Endothelial cell of umbilical vein (primary cell): ENCODE data around the gene CD84. TPM values are rescaled to one million over a fixed set of nuclear protein-coding genes. Genes with fewer than 3 reads are reported as not detected.

Experiments used
- BruUV-seq: library from RNA; stranded (reverse); fragments of 400-500 nt; replicated peaks from 2 replicates; lab custom pipeline; 2021; lab: Mats Ljungman, UMichigan
- CTCF ChIA-PET: fragments of 300-600, 350-600 bp; sonication (Branson Sonifier 250); formaldehyde crosslinking; loops from one replicate; lab custom pipeline; 2021; ENCODE audit warnings: antibody characterized with exemption, inconsistent platforms; lab: Charles Lee
- POLR2A ChIA-PET: fragments of 300-600, 350-600 bp; sonication (Branson Sonifier 250); formaldehyde crosslinking; loops from one replicate; lab custom pipeline; 2021; ENCODE audit warnings: antibody characterized with exemption, inconsistent platforms; lab: Charles Lee
- DNase-seq: peaks from one replicate; pipeline ENCODE4 v3.0.0-alpha.2; 2011; ENCODE audit warnings: low read depth, low spot score
- FAIRE-seq: peaks from 2 replicates; lab custom pipeline; 2011; peaks lifted over from hg19 to GRCh38; lab: Jason Lieb, UNC
- H2AFZ ChIP-seq: 2 replicates; pipeline ENCODE4 v1.6.0; 2012; ENCODE audit warnings: low read depth, low read length, control low read depth, inconsistent platforms
- H3K27ac ChIP-seq: 2 replicates; pipeline ENCODE4 v1.5.1; 2011; ENCODE audit warnings: low read depth, mild to moderate bottlenecking, control low read depth, low read length, moderate library complexity; ENCODE audit not compliant: insufficient read depth
- H3K27me3 ChIP-seq, 2 experiments: 2 replicates each; pipeline versions ENCODE4 v1.6.0 to v1.6.1; 2011; ENCODE audit warnings: low read length in 2 of 2, mixed read lengths in 1 of 2; ENCODE audit not compliant: control insufficient read depth in 2 of 2, insufficient read depth in 2 of 2
- H3K36me3 ChIP-seq, 2 experiments: 2 replicates in 1 of 2; 3 replicates in 1 of 2; pipeline ENCODE4 v1.5.1; 2011; ENCODE audit warnings: low read length in 2 of 2, mild to moderate bottlenecking in 1 of 2, moderate library complexity in 1 of 2; ENCODE audit not compliant: control insufficient read depth in 2 of 2, insufficient read depth in 2 of 2; ENCODE audit errors: extremely low read depth in 1 of 2
- H3K4me1 ChIP-seq: 3 replicates; pipeline ENCODE4 v1.5.1; 2011; ENCODE audit warnings: mild to moderate bottlenecking, low read length; ENCODE audit not compliant: control insufficient read depth, insufficient read depth; ENCODE audit errors: extremely low read depth
- H3K4me2 ChIP-seq: 2 replicates; pipeline ENCODE4 v1.6.1; 2011; ENCODE audit warnings: low read length, control low read depth, mixed read lengths; ENCODE audit not compliant: insufficient read depth
- H3K4me3 ChIP-seq, 3 experiments: fragments of 200-600 bp in 1 of 3; sonication (generic), shearing (Covaris generic) in 1 of 3; replicated peaks in 1 of 3; 2 replicates each; pipeline ENCODE4 v1.5.1; 2011 to 2016; ENCODE audit warnings: control low read depth in 3 of 3, low read length in 3 of 3, mild to moderate bottlenecking in 2 of 3, inconsistent platforms in 1 of 3, low read depth in 1 of 3, moderate library complexity in 1 of 3; ENCODE audit not compliant: insufficient read depth in 1 of 3
- H3K79me2 ChIP-seq: 2 replicates; pipeline ENCODE4 v1.6.0; 2012; ENCODE audit warnings: low read length, inconsistent platforms; ENCODE audit not compliant: control insufficient read depth, insufficient read depth
- H3K9ac ChIP-seq: replicated peaks from 2 replicates; pipeline ENCODE3; 2011; ENCODE audit warnings: low read length, control low read depth; ENCODE audit not compliant: insufficient read depth; ENCODE audit errors: extremely low read depth
- H3K9me1 ChIP-seq: replicated peaks from 3 replicates; pipeline ENCODE4 v1.6.0; 2011; ENCODE audit warnings: mild to moderate bottlenecking, low read length; ENCODE audit not compliant: control insufficient read depth, insufficient read depth; ENCODE audit errors: extremely low read depth
- H3K9me3 ChIP-seq: replicated peaks from 2 replicates; pipeline ENCODE4 v1.5.1; 2012; ENCODE audit warnings: low read length, inconsistent platforms; ENCODE audit not compliant: control insufficient read depth, insufficient read depth
- H4K20me1 ChIP-seq: replicated peaks from 2 replicates; pipeline ENCODE3; 2011; ENCODE audit warnings: mild to moderate bottlenecking, low read length; ENCODE audit not compliant: control insufficient read depth, insufficient read depth; ENCODE audit errors: extremely low read depth
- CTCF ChIP-seq, 2 donors: IDR thresholded peaks; 1 replicate in 1 of 2; 2 replicates in 1 of 2; pipeline ENCODE4 v1.5.1; 2011; ENCODE audit warnings: low read length in 2 of 2, mild to moderate bottlenecking in 2 of 2, moderate library complexity in 2 of 2, control low read depth in 1 of 2, inconsistent platforms in 1 of 2, low read depth in 1 of 2; ENCODE audit not compliant: insufficient read depth in 1 of 2; ENCODE audit errors: extremely low read depth in 1 of 2
- EZH2 ChIP-seq: IDR thresholded peaks from 2 replicates; pipeline ENCODE4 v1.6.1; 2012; ENCODE audit warnings: borderline replicate concordance, low read depth, mild to moderate bottlenecking, moderate library complexity, low read length, inconsistent platforms; ENCODE audit not compliant: severe bottlenecking
- FOS ChIP-seq: IDR thresholded peaks from 2 replicates; pipeline ENCODE4 v1.6.1; 2011; ENCODE audit warnings: mild to moderate bottlenecking, low read length, moderate library complexity, borderline replicate concordance; ENCODE audit not compliant: insufficient read depth
- JUN ChIP-seq: IDR thresholded peaks from 2 replicates; pipeline ENCODE4 v1.6.1; 2011; ENCODE audit warnings: borderline replicate concordance, low read depth; ENCODE audit not compliant: insufficient read length, insufficient read depth
- MAX ChIP-seq: IDR thresholded peaks from 2 replicates; pipeline ENCODE4 v1.6.1; 2011; ENCODE audit not compliant: insufficient read depth, insufficient read length
- MYC ChIP-seq: IDR thresholded peaks from one replicate; pipeline ENCODE4 v1.6.1; 2011; ENCODE audit warnings: mild to moderate bottlenecking, low read depth, low read length
- POLR2A ChIP-seq: IDR thresholded peaks from 2 replicates; pipeline ENCODE4 v1.6.1; 2012; ENCODE audit warnings: low read depth, mild to moderate bottlenecking, control low read depth, low read length
- POLR2AphosphoS5 ChIP-seq: IDR thresholded peaks from 2 replicates; pipeline ENCODE4 v1.6.1; 2012; ENCODE audit warnings: low read depth, mild to moderate bottlenecking, control low read depth, low read length, moderate library complexity; ENCODE audit not compliant: insufficient read depth
- dilution Hi-C: fragments of 300-500 bp; cut with MboI; formaldehyde crosslinking; loops from one replicate; pipeline ENCODE4 v1.15.0; 2019; ENCODE audit warnings: low sequenced_read_pairs; ENCODE audit not compliant: extremely low pct_ligation_motif_present
- intact Hi-C: fragments of 100-400 bp; cut with micrococcal nuclease; formaldehyde crosslinking; loops from one replicate; pipeline ENCODE4 v1.10.0; 2022
- polyA plus RNA-seq, 4 experiments: library from polyadenylated mRNA; depleted of rRNA in 3 of 4; stranded (reverse) in 3 of 4; unstranded in 1 of 4; fragments of >200 nt; gene quantifications; 2 replicates each; pipeline versions ENCODE4 v1.2.1 to v1.2.3, GENCODE V29; 2011 to 2012; ENCODE audit warnings: missing spikeins in 1 of 4
- total RNA-seq: library from RNA; stranded (reverse); gene quantifications from 2 replicates; pipeline ENCODE4 v1.2.3, GENCODE V29; 2021

Gene CD84
- total and polyA plus RNA-seq, 2 donors (not counting 3 experiments of a cell fraction or from before 2014, with no cell fraction given), result not detected

GRCh38 chr1:160625321-160625720, 46.0 kb upstream of the CD84 start:
- Histone ChIP-seq H3K27ac (no peak overlapping the region), H3K9ac (no peak overlapping the region), H2AFZ (no peak overlapping the region), H3K36me3 (no peaks in the 10 kb centered on the region), H3K79me2 (no peaks in the 10 kb centered on the region), H3K9me1 (no peaks in the 10 kb centered on the region), H3K4me2 (no peak overlapping the region), H3K4me1 (no peaks in the 10 kb centered on the region), H3K9me3 (no peaks in the 10 kb centered on the region), H3K27me3 (peaks cover 0 to 2% of the 10 kb centered on the region in 2 experiments), H4K20me1 (no peaks in the 10 kb centered on the region), H3K4me3 (no peak overlapping the region)
- intact Hi-C loops (no loop called here), dilution Hi-C loops (no loop called here)
- ChIA-PET CTCF (interaction anchor here (1.2 kb wide), 1 partner anchor 16 kb away, joined by 3 read pairs; no protein-coding TSS in a partner anchor), POLR2A (no interaction called here)
- BruUV-seq, result no TSS peak
- no peak for TF ChIP-seq POLR2A
- TF ChIP-seq FOS, result no peak
- no peak for TF ChIP-seq MYC
- TF ChIP-seq JUN, result no peak
- TF ChIP-seq POLR2AphosphoS5, result no peak
- no peak for TF ChIP-seq CTCF (IDR thresholded peaks at IDR 0.05; ENCODE audit: extremely low read depth in 1 of 2, insufficient read depth in 1 of 2, low read depth in 1 of 2, low read length in 2 of 2)
- TF ChIP-seq MAX, result no peak
- TF ChIP-seq EZH2, result no peak
- DNase-seq, result no peak
- FAIRE-seq, result no peak
